Urothelium cell line (cell line): Measurements from ENCODE around the gene IFI27.
A peak's percentile ranks its signal among the peaks of the same experiment; 100 is the strongest.

ENCODE experiments used
- DNase-seq: peaks from one replicate; pipeline ENCODE4 v3.0.0; 2011; ENCODE audit warnings: low spot score, mixed read lengths
- FAIRE-seq: peaks from 2 replicates; lab custom pipeline; 2011; peaks lifted over from hg19 to GRCh38; lab: Jason Lieb, UNC

The IFI27 gene

DNA sequence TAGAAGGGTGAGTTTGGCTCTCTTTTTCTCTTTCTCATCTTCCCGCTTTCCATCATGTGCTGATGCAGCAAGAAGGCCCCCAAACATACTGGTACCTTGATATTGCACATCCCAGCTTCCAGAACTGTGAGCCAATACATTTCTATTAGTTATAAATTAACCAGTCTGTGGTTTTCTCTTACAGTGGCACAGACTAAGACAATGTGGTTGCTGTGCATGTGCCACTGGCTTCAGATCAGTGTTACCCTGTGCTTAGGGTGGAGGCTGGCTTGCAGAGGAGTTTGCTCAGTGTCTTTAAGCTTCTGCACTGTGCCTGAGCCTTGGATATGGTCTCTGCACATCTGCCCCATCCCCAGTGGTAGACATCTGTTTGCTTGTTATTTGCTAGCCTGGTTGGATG is 13.3 kb downstream of the IFI27 start:
- DNase-seq (no peak), FAIRE-seq (no peak)

GRCh38 chr14:94124582-94125377 is 14.2 kb downstream of the IFI27 start:
- DNase-seq (no peak), FAIRE-seq (no peak)

DNA sequence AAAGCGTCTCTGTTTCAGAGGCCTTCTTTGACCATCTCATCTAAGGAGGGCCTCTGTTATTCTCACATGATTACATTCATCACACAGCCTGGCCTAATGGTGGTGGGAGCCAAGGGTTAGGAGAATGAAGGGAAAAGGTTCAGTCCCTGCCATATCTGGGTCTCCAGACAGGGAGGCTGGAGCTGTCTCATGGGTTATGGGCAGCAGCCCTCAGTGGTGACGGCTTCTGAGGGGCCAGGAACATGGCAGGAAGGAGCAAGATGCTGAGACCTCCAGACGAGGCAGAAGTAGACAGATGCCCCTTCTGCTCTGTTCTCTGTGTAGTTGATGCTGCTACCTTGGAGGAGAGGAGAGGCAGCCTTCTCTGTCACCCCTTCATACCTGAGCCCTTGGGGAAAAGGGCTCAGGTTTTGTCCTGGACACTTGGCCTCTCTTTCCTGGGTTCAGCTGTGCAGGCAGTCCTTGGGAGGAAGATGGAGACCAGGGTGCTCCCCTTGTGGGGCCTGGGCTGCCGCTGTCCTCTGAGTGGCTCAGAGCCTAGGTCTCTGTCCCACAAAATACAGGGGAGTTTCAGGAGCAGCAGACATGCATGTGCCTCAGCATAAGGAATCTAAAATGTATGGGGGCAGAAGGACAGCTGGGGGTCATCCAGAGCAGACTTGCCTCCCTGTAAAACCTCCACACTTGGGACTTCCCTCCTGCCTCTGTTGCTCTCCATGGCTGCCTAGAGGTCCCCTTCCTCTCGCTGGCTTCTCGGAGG is 15.3 kb downstream of the IFI27 start:
- no peak for FAIRE-seq
- DNase-seq = no peak

- FAIRE-seq (no peak), DNase-seq (no peak)
These were observed 15.8 kb downstream of the IFI27 start for GRCh38 chr14:94126419-94126677.

GRCh38 chr14:94126800-94127199 is 16.3 kb downstream of the IFI27 start:
- FAIRE-seq = no peak
- no peak for DNase-seq

DNA sequence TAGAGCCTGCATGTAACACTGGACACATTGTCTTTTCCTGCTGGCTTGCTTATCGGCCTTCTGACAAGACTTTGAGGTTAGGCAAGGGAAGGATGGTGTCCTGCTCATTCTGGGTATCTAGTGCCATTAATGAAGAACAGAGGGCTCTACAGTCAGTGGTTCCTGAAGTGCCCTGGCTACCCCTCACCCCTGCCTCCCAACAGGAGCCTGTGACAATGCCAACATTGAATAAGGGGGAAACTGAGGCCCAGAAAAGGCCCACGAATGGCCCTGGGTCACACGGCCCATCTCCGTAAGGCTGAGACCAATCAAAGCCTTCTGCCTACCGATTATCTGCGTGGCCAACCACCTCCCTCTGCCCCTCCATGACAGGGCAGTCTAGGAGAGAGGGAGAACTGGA is 16.8 kb downstream of the IFI27 start:
- FAIRE-seq (no peak), DNase-seq (no peak)

DNA sequence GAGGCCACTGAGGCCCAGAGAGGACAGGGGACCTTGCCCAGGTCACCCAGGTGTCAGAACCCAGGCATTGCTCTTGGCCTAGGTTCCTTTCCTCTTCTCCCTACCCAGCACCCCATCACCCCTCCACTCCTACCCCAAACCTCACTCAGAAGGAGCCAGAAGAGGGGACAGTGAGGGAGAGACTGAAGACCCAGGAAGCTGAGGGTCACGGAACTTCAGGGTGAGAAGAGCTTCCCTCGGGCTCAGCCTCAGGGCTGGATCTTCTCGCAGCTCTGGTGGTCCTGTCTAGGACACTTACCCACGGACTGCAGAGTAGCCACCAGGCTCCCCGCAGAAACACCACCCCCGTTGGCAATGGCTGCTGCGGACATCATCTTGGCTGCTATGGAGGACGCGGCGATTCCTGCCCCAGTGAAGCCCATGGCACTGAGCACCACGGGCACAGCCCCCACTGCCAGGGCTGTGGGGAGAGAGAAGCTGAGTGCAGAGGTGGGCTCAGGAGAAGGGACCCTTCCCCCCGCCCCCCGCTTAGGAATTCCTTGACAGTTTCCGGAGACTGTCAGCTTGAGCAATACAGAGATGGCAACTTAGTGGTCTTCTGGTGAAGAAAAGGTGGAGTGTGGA is 17.8 kb downstream of the IFI27 start:
- no peak for DNase-seq
- FAIRE-seq = no peak

DNA sequence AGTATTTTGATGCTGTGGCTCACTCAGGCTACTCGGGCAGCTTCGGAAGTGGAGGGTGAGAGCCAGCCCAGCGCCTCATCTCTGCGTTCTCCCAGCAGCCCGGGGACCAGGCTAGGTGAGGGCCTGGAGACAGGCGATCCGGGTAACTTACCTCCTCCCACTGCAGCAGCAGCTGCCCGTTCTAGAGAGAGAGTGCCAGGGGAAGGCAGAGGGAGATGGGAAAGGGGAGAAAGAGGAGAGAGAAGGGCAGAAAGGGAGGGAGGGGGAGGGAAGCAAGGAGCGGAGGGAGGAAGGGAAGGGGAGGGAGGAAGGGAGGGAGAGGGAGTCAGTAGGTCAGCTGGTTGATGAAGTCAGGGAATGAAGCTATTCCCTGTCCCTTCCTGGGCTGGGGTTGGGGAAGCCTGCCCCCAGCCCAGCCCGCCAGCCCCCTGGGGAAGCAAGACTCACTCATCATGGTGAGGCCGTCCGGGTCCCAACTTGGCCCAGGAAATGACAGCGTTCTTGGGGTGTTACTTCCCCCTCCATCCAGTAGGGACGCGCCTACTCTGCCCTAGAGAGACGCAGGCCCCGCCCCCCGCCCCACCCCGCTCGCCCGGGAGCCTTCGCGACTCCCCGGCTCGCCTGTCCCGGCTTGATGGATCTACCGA is 18.7 kb downstream of the IFI27 start, which contains the start of gene IFI27L2:
Gene IFI27L2, minus strand, starts transcription at position 494 of the 647 bp plus-strand sequence. Its CDS starts 40 bp downstream, at position 454.
- FAIRE-seq = no peak
- DNase-seq = peak; percentile 88

GRCh38 chr14:94129758-94130414 is 19.4 kb downstream of the IFI27 start:
- DNase-seq (peak; percentile 47), FAIRE-seq (no peak)

DNA sequence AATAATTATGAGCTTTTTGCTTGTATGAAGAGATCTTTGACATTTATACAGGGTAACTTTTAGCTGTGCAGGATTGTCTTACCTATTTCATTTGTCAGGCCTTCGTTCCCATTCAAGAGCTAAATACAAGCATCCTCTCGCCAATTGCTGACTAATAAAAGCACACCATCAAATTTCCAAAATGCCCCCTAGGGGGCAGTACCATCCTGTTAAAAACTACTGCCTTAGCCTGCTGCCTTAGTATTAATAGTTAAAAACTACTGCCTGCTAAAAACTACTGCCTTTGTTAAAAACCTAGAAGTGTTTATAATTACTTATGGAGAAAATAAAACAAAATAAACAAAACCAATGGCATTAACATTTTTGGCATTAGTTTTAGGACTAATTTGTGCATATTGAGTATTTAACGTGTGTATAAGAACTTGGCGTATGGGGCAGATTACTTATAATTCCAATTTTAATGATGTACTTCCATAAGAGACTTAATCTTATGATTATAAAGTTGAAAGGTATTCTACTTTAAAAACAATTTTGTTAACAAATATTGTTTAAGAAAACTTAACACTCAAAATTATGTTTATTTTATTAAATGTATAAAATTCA is 21.9 kb downstream of the IFI27 start:
- FAIRE-seq (no peak), DNase-seq (peak; percentile 34)

- FAIRE-seq = no peak
These were observed 24.9 kb downstream of the IFI27 start for GRCh38 chr14:94135476-94135875.

DNA sequence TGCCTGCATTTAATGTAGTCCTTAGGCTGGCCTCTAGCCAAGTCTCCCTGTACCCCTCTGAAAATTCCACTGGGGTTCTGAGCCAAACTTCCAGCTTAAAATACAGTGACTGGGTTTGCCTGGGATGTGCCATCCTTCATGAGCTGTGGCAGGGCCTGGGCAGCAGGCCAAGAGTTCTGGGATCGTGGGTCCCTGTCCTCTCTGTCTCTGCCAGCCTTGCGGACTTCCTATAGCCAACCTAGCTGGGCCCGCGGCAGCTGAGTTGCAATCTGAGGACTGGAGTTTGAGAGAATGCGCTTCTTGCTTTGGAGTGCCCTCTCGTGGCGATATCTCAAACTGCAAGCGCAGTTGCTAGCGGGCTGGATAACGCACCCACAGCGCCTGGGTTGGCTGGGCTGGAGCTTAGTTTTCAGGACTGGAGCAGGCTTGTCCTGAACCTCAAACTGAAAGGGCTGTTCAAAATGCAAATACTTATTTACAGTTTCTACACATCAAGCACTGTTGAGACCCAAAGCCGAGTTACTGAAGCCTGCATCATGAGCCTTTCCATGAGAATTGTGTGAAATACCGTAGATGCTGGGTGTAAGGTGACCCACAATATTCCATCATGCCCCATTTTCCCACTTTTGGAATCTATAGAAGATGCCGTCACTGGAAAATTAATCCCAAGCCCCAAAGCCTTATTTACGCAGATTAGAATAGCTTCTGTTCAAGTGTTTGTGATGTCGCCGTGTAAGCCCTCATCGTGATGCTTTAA is 26.2 kb downstream of the IFI27 start:
- FAIRE-seq = no peak
- DNase-seq = peak; percentile 66

More at GRCh38 chr14:94135476-94135875, 24.9 kb downstream of the IFI27 start:
- DNase-seq = no peak

- DNase-seq (no peak), FAIRE-seq (no peak)
These were observed 27.7 kb downstream of the IFI27 start for GRCh38 chr14:94138251-94138650.

DNA sequence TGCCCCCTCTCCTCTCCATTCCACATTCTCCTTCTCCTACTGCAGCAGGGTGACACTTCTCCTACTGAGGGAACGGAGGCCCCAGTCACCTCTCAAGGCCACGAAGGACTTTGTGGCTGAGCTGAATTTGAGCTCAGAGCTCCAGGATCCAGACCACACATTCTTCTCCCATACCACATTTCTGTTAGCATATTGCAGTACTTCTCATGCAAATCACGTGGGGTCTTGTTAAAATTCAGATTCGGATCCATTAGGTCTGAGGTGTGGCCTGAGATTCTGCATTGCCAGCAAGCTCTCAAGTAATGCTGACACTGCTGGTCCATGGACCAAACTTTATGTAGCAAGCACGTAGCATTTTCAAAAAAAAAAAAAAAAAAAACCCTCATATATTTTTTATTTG is 28.5 kb downstream of the IFI27 start:
- DNase-seq (no peak), FAIRE-seq (no peak)

DNA sequence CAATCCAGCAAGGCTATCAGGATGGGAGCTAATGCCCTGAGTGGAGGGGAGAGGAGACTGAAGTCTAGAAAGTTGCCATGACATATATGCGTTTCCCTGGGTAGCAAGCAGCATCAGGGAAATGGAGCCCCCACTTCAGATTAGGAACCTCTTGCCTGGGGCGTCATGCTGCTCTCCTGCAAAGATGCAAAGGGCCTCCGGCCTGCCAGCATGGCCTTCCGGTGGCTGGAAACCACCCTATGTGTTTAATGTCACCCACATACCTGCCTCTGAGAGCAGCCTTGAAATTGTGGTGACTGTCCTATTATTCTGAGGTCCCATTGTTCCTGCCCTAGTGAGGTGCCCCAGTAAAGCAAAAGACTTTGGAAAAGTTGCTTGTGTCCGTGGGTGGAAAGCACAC is 28.9 kb downstream of the IFI27 start:
- DNase-seq (no peak), FAIRE-seq (no peak)

DNA sequence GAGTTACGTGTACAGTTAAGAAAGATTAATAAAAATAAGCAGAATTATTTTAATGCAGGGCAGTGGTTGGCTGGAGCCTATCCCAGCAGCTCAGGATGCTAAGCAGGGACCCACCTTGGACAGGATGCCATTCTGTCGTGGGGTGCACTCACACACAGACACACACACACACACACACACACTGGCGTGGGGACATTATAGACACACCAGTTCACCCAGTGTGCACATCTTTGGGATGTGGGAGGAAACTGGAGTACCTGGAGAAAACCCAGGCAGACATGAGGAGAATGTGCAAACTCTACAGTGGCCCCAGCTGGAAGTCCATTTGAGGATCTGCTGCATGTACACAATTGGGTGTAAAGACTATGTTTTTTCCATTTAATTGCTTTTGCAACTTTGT is 31.7 kb downstream of the IFI27 start:
- FAIRE-seq (no peak), DNase-seq (no peak)

DNA sequence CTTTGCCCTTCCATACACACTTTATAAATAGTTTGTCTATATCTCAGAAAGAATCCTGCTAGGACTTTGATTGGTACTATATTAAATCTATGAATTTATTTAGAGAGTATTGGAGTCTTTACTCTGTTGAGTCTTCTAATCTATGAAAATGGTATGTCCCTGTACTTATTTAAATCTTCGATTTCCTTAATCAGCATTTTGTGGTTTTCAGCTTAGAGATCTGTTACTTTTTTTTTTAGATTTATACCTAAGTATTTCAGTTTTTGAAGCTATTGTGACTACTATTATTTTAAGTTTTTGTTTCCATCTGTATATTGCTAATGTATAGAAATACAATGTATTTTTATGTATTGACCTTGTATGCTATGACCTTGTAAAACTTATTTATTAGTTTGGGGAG is 32.3 kb downstream of the IFI27 start:
- FAIRE-seq (no peak), DNase-seq (no peak)

DNA sequence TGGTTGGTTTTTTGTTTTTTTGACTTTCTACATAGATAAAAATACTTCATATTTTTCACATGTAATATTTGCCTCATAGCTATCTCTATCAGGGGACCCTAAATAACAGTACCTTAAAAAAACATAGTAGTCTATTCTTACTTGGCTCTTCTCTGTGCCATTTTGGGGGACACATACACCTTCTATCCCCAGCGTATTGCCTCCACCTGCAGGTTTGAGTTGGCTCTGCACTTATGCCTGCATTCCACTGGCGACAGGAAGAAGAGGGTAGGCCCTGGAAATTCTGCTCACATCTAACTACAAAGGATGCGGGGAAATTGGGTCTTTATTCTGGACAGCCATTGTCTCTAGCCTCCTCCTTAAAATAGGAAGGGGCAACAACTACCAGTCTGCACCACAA is 32.7 kb downstream of the IFI27 start:
- no peak for FAIRE-seq
- no peak for DNase-seq

GRCh38 chr14:94143711-94144110 is 33.2 kb downstream of the IFI27 start:
- DNase-seq = no peak
- no peak for FAIRE-seq

GRCh38 chr14:94144765-94145164 is 34.2 kb downstream of the IFI27 start:
- FAIRE-seq (no peak), DNase-seq (no peak)
